Omental fat pad (tissue), 4 donors: ENCODE measurements around the gene EWSR1. TPM values are rescaled to one million over a fixed set of nuclear protein-coding genes. Genes with fewer than 3 reads are reported as not detected.

ENCODE experiments used
- ATAC-seq: fragments of 150-250 bp; one replicate; pipeline ENCODE4 v1.9.1; 2016; ENCODE audit warnings: mild to moderate bottlenecking, moderate library complexity; ENCODE audit not compliant: low FRiP score
- DNase-seq: peaks from one replicate; pipeline ENCODE4 v3.0.0-alpha.2; 2019; ENCODE audit warnings: low spot score
- CTCF ChIP-seq, 3 donors: fragments of 450-650 bp; IDR thresholded peaks; one replicate each; pipeline ENCODE4 v1.5.1; 2016 to 2017; ENCODE audit warnings: antibody characterized with exemption in 3 of 3, mild to moderate bottlenecking in 3 of 3, moderate library complexity in 2 of 3
- total RNA-seq, 4 donors: library from RNA; depleted of rRNA; stranded (reverse); fragments of >200 nt; gene quantifications; one replicate each; pipeline ENCODE4 v1.1.0, GENCODE V29; 2016

Gene EWSR1
- total RNA-seq, 4 donors from 2014 or later: 190 to 274 (median 202) TPM

- TF ChIP-seq CTCF (IDR thresholded peaks at IDR 0.05): no peak
- ATAC-seq (no peak), DNase-seq (no peak)
Measured at GRCh38 chr22:29311464-29312217, 43.6 kb downstream of the EWSR1 start.

GRCh38 chr22:29312218-29313125 lies 44.4 kb downstream of the EWSR1 start:
- ATAC-seq: no peak
- no peak for DNase-seq

GRCh38 chr22:29313126-29313575 lies 45.1 kb downstream of the EWSR1 start:
- DNase-seq: no peak
- TF ChIP-seq CTCF (IDR thresholded peaks at IDR 0.05): peak in 1 of 3 donors; percentile 71
- no peak for ATAC-seq

More at GRCh38 chr22:29312218-29313125, 44.4 kb downstream of the EWSR1 start:
- TF ChIP-seq CTCF (IDR thresholded peaks at IDR 0.05): no peak

GRCh38 chr22:29313576-29314466 lies 45.8 kb downstream of the EWSR1 start:
- ATAC-seq (no peak), DNase-seq (no peak)
- no peak for TF ChIP-seq CTCF (IDR thresholded peaks at IDR 0.05)

GRCh38 chr22:29314537-29315285 lies 46.6 kb downstream of the EWSR1 start:
- DNase-seq: no peak
- TF ChIP-seq CTCF (IDR thresholded peaks at IDR 0.05): no peak
- no peak for ATAC-seq
